Activated CD4-positive, alpha-beta T cell treated with anti-CD3 and anti-CD28 coated beads, Interleukin-2, amount 10 ng/mL, durations not matched to agents 7 days and 5 days (primary cell): Measurements from ENCODE around the gene IKBIP. TPM values are rescaled to one million over a fixed set of nuclear protein-coding genes. Genes with fewer than 3 reads are reported as not detected.

Source experiments
- CTCF ChIA-PET: fragments of 350-600 bp; sonication (Branson Sonifier 250); formaldehyde crosslinking; loops from one replicate; lab custom pipeline; 2021; ENCODE audit warnings: antibody characterized with exemption; lab: Charles Lee
- POLR2A ChIA-PET: fragments of 350-600 bp; sonication (Branson Sonifier 250); formaldehyde crosslinking; loops from one replicate; lab custom pipeline; 2021; ENCODE audit warnings: antibody characterized with exemption; lab: Charles Lee
- DNase-seq: peaks from one replicate; pipeline ENCODE4 v3.0.0-alpha.2; 2020
- H3K27ac Mint-ChIP-seq: one replicate; pipeline ENCODE4 v1.8.0; 2021; ENCODE audit warnings: mild to moderate bottlenecking, moderate library complexity, mixed read lengths
- H3K27me3 Mint-ChIP-seq: one replicate; pipeline ENCODE4 v1.8.0; 2021; ENCODE audit warnings: mixed read lengths
- H3K36me3 Mint-ChIP-seq: one replicate; pipeline ENCODE4 v1.8.0; 2021; ENCODE audit warnings: low read depth, mixed read lengths
- H3K4me1 Mint-ChIP-seq: one replicate; pipeline ENCODE4 v1.8.0; 2021; ENCODE audit warnings: mixed read lengths
- H3K4me3 Mint-ChIP-seq: one replicate; pipeline ENCODE4 v1.8.0; 2021; ENCODE audit warnings: mild to moderate bottlenecking, moderate library complexity, mixed read lengths
- H3K9me3 Mint-ChIP-seq: one replicate; pipeline ENCODE4 v1.8.0; 2021; ENCODE audit warnings: mixed read lengths
- total RNA-seq, 2 experiments: library from RNA; stranded (reverse); gene quantifications; one replicate each; pipeline ENCODE4 v1.2.3, GENCODE V29; 2021

IKBIP gene
- 10 to 100 TPM; 18.4 to 18.8 TPM for total RNA-seq

GRCh38 chr12:98644712-98645571 lies at the start of gene IKBIP, which contains the start of gene APAF1:
IKBIP (minus strand) TSS chr12:98644788; CDS start chr12:98644701, 87 bp downstream.
APAF1 (plus strand) TSS chr12:98645290; CDS start chr12:98648360, 3,070 bp downstream.
- no peaks in the 10 kb centered on the region for H3K27me3 Mint-ChIP-seq

GRCh38 chr12:98691351-98691750 lies 46.8 kb upstream of the IKBIP start:
- Mint-ChIP-seq H3K36me3 (peaks cover 63% of the 10 kb centered on the region), H3K4me1 (peaks cover 10% of the 10 kb centered on the region), H3K27ac (no peak overlapping the region), H3K27me3 (no peaks in the 10 kb centered on the region), H3K4me3 (no peak overlapping the region), H3K9me3 (no peaks in the 10 kb centered on the region)
- no peak for DNase-seq
- CTCF ChIA-PET, result interaction anchor here (0.5 kb wide), 1 partner anchor 81 kb away, joined by 3 read pairs; no protein-coding TSS in a partner anchor
- POLR2A ChIA-PET, result interaction anchor here (0.7 kb wide), 1 partner anchor 1259 kb away, joined by 3 read pairs; no protein-coding TSS in a partner anchor

More at GRCh38 chr12:98644712-98645571, at the start of gene IKBIP, which contains the start of gene APAF1:
- Mint-ChIP-seq H3K9me3 (no peaks in the 10 kb centered on the region), H3K36me3 (peaks cover 18% of the 10 kb centered on the region), H3K27ac (peak within 1 kb of the TSS; percentile 95), H3K4me3 (peak within 1 kb of the TSS; percentile 98), H3K4me1 (peaks cover 40% of the 10 kb centered on the region)
- ChIA-PET CTCF (interaction anchor here (0.7 to 1.5 kb wide), 6 partner anchors 7 to 51 kb away, joined by 3 to 5 read pairs (median 4); partner anchors contain the start of gene SLC25A3), POLR2A (interaction anchor here (0.5 kb wide), 1 partner anchor 129 kb away, joined by 3 read pairs; no protein-coding TSS in a partner anchor)
- peak; percentile 97 for DNase-seq

GRCh38 chr12:98686603-98687002 lies 42.0 kb upstream of the IKBIP start:
- no peak overlapping the region for H3K27ac Mint-ChIP-seq
- H3K4me3 Mint-ChIP-seq, result no peak overlapping the region
- no peaks in the 10 kb centered on the region for H3K9me3 Mint-ChIP-seq
- ChIA-PET CTCF (no interaction called here), POLR2A (interaction anchor here (0.6 to 0.7 kb wide), 2 partner anchors 13 to 1814 kb away, joined by 3 read pairs; no protein-coding TSS in a partner anchor)
- peaks cover 3% of the 10 kb centered on the region for H3K4me1 Mint-ChIP-seq
- peaks cover 58% of the 10 kb centered on the region for H3K36me3 Mint-ChIP-seq
- H3K27me3 Mint-ChIP-seq, result no peaks in the 10 kb centered on the region
- no peak for DNase-seq

GRCh38 chr12:98684199-98684598 lies 39.6 kb upstream of the IKBIP start:
- no peak for DNase-seq
- H3K27me3 Mint-ChIP-seq, result no peaks in the 10 kb centered on the region
- no peak overlapping the region for H3K27ac Mint-ChIP-seq
- ChIA-PET CTCF (no interaction called here), POLR2A (no interaction called here)
- peaks cover 48% of the 10 kb centered on the region for H3K36me3 Mint-ChIP-seq
- H3K4me3 Mint-ChIP-seq, result no peak overlapping the region
- H3K9me3 Mint-ChIP-seq, result no peaks in the 10 kb centered on the region
- no peaks in the 10 kb centered on the region for H3K4me1 Mint-ChIP-seq

GRCh38 chr12:98679611-98680005 lies 35.0 kb upstream of the IKBIP start:
- peaks cover 43% of the 10 kb centered on the region for H3K36me3 Mint-ChIP-seq
- H3K4me1 Mint-ChIP-seq, result peaks cover 1% of the 10 kb centered on the region
- CTCF ChIA-PET, result interaction anchor here (1.1 to 1.6 kb wide), 4 partner anchors 9 to 63 kb away, joined by 3 to 4 read pairs (median 3); no protein-coding TSS in a partner anchor
- DNase-seq, result no peak
- no peak overlapping the region for H3K4me3 Mint-ChIP-seq
- POLR2A ChIA-PET, result no interaction called here
- H3K27me3 Mint-ChIP-seq, result no peaks in the 10 kb centered on the region
- no peaks in the 10 kb centered on the region for H3K9me3 Mint-ChIP-seq
- no peak overlapping the region for H3K27ac Mint-ChIP-seq

- no peaks in the 10 kb centered on the region for H3K27me3 Mint-ChIP-seq
- no peak overlapping the region for H3K4me3 Mint-ChIP-seq
- H3K27ac Mint-ChIP-seq, result no peak overlapping the region
- ChIA-PET CTCF (interaction anchor here (1.1 to 1.6 kb wide), 4 partner anchors 9 to 64 kb away, joined by 3 to 4 read pairs (median 3); no protein-coding TSS in a partner anchor), POLR2A (no interaction called here)
- peaks cover 40% of the 10 kb centered on the region for H3K36me3 Mint-ChIP-seq
- no peaks in the 10 kb centered on the region for H3K9me3 Mint-ChIP-seq
- no peak for DNase-seq
- peaks cover 1% of the 10 kb centered on the region for H3K4me1 Mint-ChIP-seq
Measured at GRCh38 chr12:98678946-98679610, 34.5 kb upstream of the IKBIP start.

GRCh38 chr12:98678236-98678945 lies 33.8 kb upstream of the IKBIP start:
- Mint-ChIP-seq H3K4me1 (peaks cover 1% of the 10 kb centered on the region), H3K4me3 (no peak overlapping the region), H3K27ac (no peak overlapping the region), H3K9me3 (no peaks in the 10 kb centered on the region), H3K36me3 (peaks cover 35% of the 10 kb centered on the region), H3K27me3 (no peaks in the 10 kb centered on the region)
- no peak for DNase-seq
- ChIA-PET CTCF (interaction anchor here (1.2 to 1.6 kb wide), 2 partner anchors 8 to 16 kb away, joined by 3 to 4 read pairs; no protein-coding TSS in a partner anchor), POLR2A (no interaction called here)

GRCh38 chr12:98674841-98675240 lies 30.3 kb upstream of the IKBIP start:
- Mint-ChIP-seq H3K9me3 (no peaks in the 10 kb centered on the region), H3K4me1 (peaks cover 6% of the 10 kb centered on the region), H3K36me3 (peaks cover 29% of the 10 kb centered on the region), H3K27ac (no peak overlapping the region), H3K27me3 (no peaks in the 10 kb centered on the region), H3K4me3 (no peak overlapping the region)
- ChIA-PET POLR2A (no interaction called here), CTCF (no interaction called here)
- no peak for DNase-seq

- H3K4me3 Mint-ChIP-seq, result no peak overlapping the region
- no peaks in the 10 kb centered on the region for H3K27me3 Mint-ChIP-seq
- peaks cover 3% of the 10 kb centered on the region for H3K9me3 Mint-ChIP-seq
- CTCF ChIA-PET, result no interaction called here
- peaks cover 18% of the 10 kb centered on the region for H3K4me1 Mint-ChIP-seq
- DNase-seq, result no peak
- no peak overlapping the region for H3K27ac Mint-ChIP-seq
- POLR2A ChIA-PET, result no interaction called here
- H3K36me3 Mint-ChIP-seq, result peaks cover 48% of the 10 kb centered on the region
Measured at GRCh38 chr12:98671459-98671858, 26.9 kb upstream of the IKBIP start.

- Mint-ChIP-seq H3K4me1 (peaks cover 16% of the 10 kb centered on the region), H3K27ac (no peak overlapping the region), H3K4me3 (no peak overlapping the region), H3K9me3 (peaks cover 3% of the 10 kb centered on the region), H3K36me3 (peaks cover 50% of the 10 kb centered on the region), H3K27me3 (no peaks in the 10 kb centered on the region)
- CTCF ChIA-PET, result interaction anchor here (1.6 kb wide), 1 partner anchor 9 kb away, joined by 4 read pairs; no protein-coding TSS in a partner anchor
- no peak for DNase-seq
- POLR2A ChIA-PET, result no interaction called here
Measured at GRCh38 chr12:98669751-98670150, 25.2 kb upstream of the IKBIP start.

- H3K27me3 Mint-ChIP-seq, result no peaks in the 10 kb centered on the region
- no peak overlapping the region for H3K27ac Mint-ChIP-seq
- ChIA-PET POLR2A (no interaction called here), CTCF (interaction anchor here (1.0 kb wide), 1 partner anchor 158 kb away, joined by 4 read pairs; no protein-coding TSS in a partner anchor)
- no peaks in the 10 kb centered on the region for H3K9me3 Mint-ChIP-seq
- H3K4me3 Mint-ChIP-seq, result no peak overlapping the region
- H3K4me1 Mint-ChIP-seq, result peaks cover 13% of the 10 kb centered on the region
- no peak for DNase-seq
- H3K36me3 Mint-ChIP-seq, result peaks cover 27% of the 10 kb centered on the region
Measured at GRCh38 chr12:98660521-98660920, 15.9 kb upstream of the IKBIP start.
